Body of pancreas (tissue), 4 donors: Measurements from ENCODE around the gene MGRN1. TPM values are rescaled to one million over a fixed set of nuclear protein-coding genes. Genes with fewer than 3 reads are reported as not detected.

Source experiments
- ATAC-seq: fragments of 150-250 bp; one replicate; pipeline ENCODE4 v1.9.1; 2016
- DNase-seq, 4 donors: peaks; one replicate each; pipeline ENCODE4 v3.0.0-alpha.2; 2019
- H3K27ac ChIP-seq, 4 donors: fragments of 200-600 bp; sonication (generic); 1 replicate in 3 of 4; 2 replicates in 1 of 4; pipeline versions ENCODE4 v1.5.1 to v1.6.1; 2016 to 2019; ENCODE audit warnings: mild to moderate bottlenecking in 1 of 4, mixed read lengths in 1 of 4, moderate library complexity in 1 of 4
- H3K27me3 ChIP-seq, 2 donors: fragments of 200-600 bp; sonication (generic); one replicate each; pipeline ENCODE4 v1.6.0; 2016; ENCODE audit warnings: mild to moderate bottlenecking in 1 of 2
- H3K36me3 ChIP-seq, 2 donors: fragments of 200-600 bp; sonication (generic); replicated peaks in 1 of 2; 2 replicates each; pipeline ENCODE4 v1.5.1; 2016; ENCODE audit warnings: low read depth in 2 of 2; ENCODE audit not compliant: insufficient read depth in 1 of 2
- H3K4me1 ChIP-seq: fragments of 200-600 bp; sonication (generic); one replicate; pipeline ENCODE4 v1.6.0; 2016
- H3K4me3 ChIP-seq, 2 donors: fragments of 200-600 bp; sonication (generic); 1 replicate in 1 of 2; 2 replicates in 1 of 2; pipeline ENCODE4 v1.5.1; 2016 to 2019
- H3K9me3 ChIP-seq, 3 donors: fragments of 200-600 bp; sonication (generic); 1 replicate in 2 of 3; 2 replicates in 1 of 3; pipeline ENCODE4 v1.5.1; 2016
- POLR2A ChIP-seq, 3 donors: fragments of 450-650 bp; IDR thresholded peaks; one replicate each; pipeline ENCODE4 v1.6.1; 2016; ENCODE audit warnings: antibody characterized with exemption in 3 of 3, mild to moderate bottlenecking in 2 of 3
- WGBS, 2 donors: methylation state at CpG; one replicate each; pipeline ENCODE4 v1.1.5; 2017; 5-methylcytosine and 5-hydroxymethylcytosine counted together
- intact Hi-C: fragments of 100-400 bp; cut with DNase I; formaldehyde crosslinking; loops from one replicate; pipeline ENCODE4 v1.15.1; 2023
- total RNA-seq, 2 donors: library from RNA; depleted of rRNA; stranded (reverse); fragments of >200 nt; gene quantifications; one replicate each; pipeline ENCODE4 v1.1.0, GENCODE V29; 2016
- TF ChIP-seq, protein P1 (sequence below), 7 experiments: fragments of 450-650 bp in 4 of 7; fragments of 200-600 bp in 3 of 7; sonication (generic) in 3 of 7; IDR thresholded peaks; one replicate each; pipeline ENCODE4 v1.5.1; 2016 to 2019; ENCODE audit warnings: antibody characterized with exemption in 7 of 7

Gene MGRN1
- total RNA-seq, 2 donors from 2014 or later, result 23.3 to 44.8 TPM

GRCh38 chr16:4615384-4616046 is 9.1 kb upstream of the MGRN1 start:
- Histone ChIP-seq H3K4me3 (no peak overlapping the region), H3K9me3 (no peaks in the 10 kb centered on the region), H3K27me3 (no peaks in the 10 kb centered on the region), H3K36me3 (no peaks in the 10 kb centered on the region), H3K4me1 (peaks cover 73% of the 10 kb centered on the region), H3K27ac (peak overlapping the region; percentile 82 to 99 (median 96))
- TF ChIP-seq, protein P1, sequence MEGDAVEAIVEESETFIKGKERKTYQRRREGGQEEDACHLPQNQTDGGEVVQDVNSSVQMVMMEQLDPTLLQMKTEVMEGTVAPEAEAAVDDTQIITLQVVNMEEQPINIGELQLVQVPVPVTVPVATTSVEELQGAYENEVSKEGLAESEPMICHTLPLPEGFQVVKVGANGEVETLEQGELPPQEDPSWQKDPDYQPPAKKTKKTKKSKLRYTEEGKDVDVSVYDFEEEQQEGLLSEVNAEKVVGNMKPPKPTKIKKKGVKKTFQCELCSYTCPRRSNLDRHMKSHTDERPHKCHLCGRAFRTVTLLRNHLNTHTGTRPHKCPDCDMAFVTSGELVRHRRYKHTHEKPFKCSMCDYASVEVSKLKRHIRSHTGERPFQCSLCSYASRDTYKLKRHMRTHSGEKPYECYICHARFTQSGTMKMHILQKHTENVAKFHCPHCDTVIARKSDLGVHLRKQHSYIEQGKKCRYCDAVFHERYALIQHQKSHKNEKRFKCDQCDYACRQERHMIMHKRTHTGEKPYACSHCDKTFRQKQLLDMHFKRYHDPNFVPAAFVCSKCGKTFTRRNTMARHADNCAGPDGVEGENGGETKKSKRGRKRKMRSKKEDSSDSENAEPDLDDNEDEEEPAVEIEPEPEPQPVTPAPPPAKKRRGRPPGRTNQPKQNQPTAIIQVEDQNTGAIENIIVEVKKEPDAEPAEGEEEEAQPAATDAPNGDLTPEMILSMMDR (IDR thresholded peaks at IDR 0.05), result no peak
- no peak for TF ChIP-seq POLR2A (IDR thresholded peaks at IDR 0.05)
- ATAC-seq, result peak; percentile 6
- DNase-seq, result peak in 2 of 4 donors; percentile 40 to 43
- 69 to 74% methylated on average over 12 to 38 of the region's 39 CpGs for WGBS, 2 donors
- intact Hi-C loops, result loop anchor here (5.0 kb wide), 1 partner anchor 77 kb away; the partner anchor contains the start of gene NUDT16L1

GRCh38 chr16:4616047-4616811 is 8.4 kb upstream of the MGRN1 start:
- Histone ChIP-seq H3K36me3 (no peaks in the 10 kb centered on the region), H3K4me1 (peaks cover 66% of the 10 kb centered on the region), H3K27ac (peak overlapping the region; percentile 94 to 99 (median 98)), H3K4me3 (peak overlapping the region; percentile 8 to 18), H3K27me3 (no peaks in the 10 kb centered on the region), H3K9me3 (no peaks in the 10 kb centered on the region)
- ATAC-seq (peak; percentile 89), DNase-seq (peak; percentile 100)
- 0 to 1% methylated on average over 6 to 53 of the region's 57 CpGs for WGBS, 2 donors
- intact Hi-C loops, result loop anchor here (5.0 kb wide), 1 partner anchor 76 kb away; the partner anchor contains the start of gene NUDT16L1
- TF ChIP-seq, protein P1 (IDR thresholded peaks at IDR 0.05), result peak in 5 of 7 experiments; percentile 21 to 47 (median 41)
- peak; percentile 78 to 95 (median 93) for TF ChIP-seq POLR2A (IDR thresholded peaks at IDR 0.05)

GRCh38 chr16:4617880-4618279 is 6.7 kb upstream of the MGRN1 start:
- no peak for TF ChIP-seq POLR2A (IDR thresholded peaks at IDR 0.05)
- TF ChIP-seq, protein P1 (IDR thresholded peaks at IDR 0.05), result no peak
- H3K27me3 ChIP-seq, result no peaks in the 10 kb centered on the region
- H3K36me3 ChIP-seq, result no peaks in the 10 kb centered on the region
- H3K9me3 ChIP-seq, result no peaks in the 10 kb centered on the region
- intact Hi-C loops, result loop anchor here (5.0 kb wide), 1 partner anchor 74 kb away; the partner anchor contains the start of gene NUDT16L1
- no peak overlapping the region for H3K4me3 ChIP-seq
- H3K27ac ChIP-seq, result peak overlapping the region in 3 of 4 donors; percentile 37 to 97 (median 94)
- DNase-seq (no peak), ATAC-seq (no peak)
- WGBS, 2 donors, result 82% methylated on average over 8 of the region's 8 CpGs
- peaks cover 50% of the 10 kb centered on the region for H3K4me1 ChIP-seq

GRCh38 chr16:4618645-4619418 is 5.8 kb upstream of the MGRN1 start:
- 57 to 58% methylated on average over 6 to 8 of the region's 8 CpGs for WGBS, 2 donors
- peaks cover 44% of the 10 kb centered on the region for H3K4me1 ChIP-seq
- no peak overlapping the region for H3K4me3 ChIP-seq
- H3K36me3 ChIP-seq, result no peaks in the 10 kb centered on the region
- no peaks in the 10 kb centered on the region for H3K9me3 ChIP-seq
- intact Hi-C loops, result loop anchor here (5.0 kb wide), 1 partner anchor 73 kb away; the partner anchor contains the start of gene NUDT16L1
- no peaks in the 10 kb centered on the region for H3K27me3 ChIP-seq
- ATAC-seq (no peak), DNase-seq (no peak)
- H3K27ac ChIP-seq, result peak overlapping the region; percentile 27 to 97 (median 76)
- TF ChIP-seq POLR2A (IDR thresholded peaks at IDR 0.05), result no peak
- TF ChIP-seq, protein P1 (IDR thresholded peaks at IDR 0.05), result no peak
